SU-DHL-6 (cell line): ENCODE results near the gene BBLN.
A peak's percentile ranks its signal among the peaks of the same experiment; 100 is the strongest.

ENCODE experiments used
- H2AFZ ChIP-seq: fragments of 200-600 bp; sonication (generic); 2 replicates; pipeline ENCODE4 v1.6.1; 2014; ENCODE audit warnings: low read depth, mild to moderate bottlenecking, moderate library complexity, mixed read lengths, antibody characterized with exemption, low read length; ENCODE audit not compliant: severe bottlenecking
- H3F3A ChIP-seq: fragments of 200-600 bp; shearing (Covaris generic); 2 replicates; pipeline ENCODE4 v1.6.0; 2016; ENCODE audit warnings: antibody characterized with exemption, mild to moderate bottlenecking; ENCODE audit not compliant: insufficient read depth
- H3K27ac ChIP-seq: fragments of 200-600 bp; sonication (generic); 2 replicates; pipeline ENCODE4 v1.5.1; 2016; ENCODE audit warnings: low read depth, mild to moderate bottlenecking, low read length, moderate library complexity, mixed read lengths
- H3K27me3 ChIP-seq: fragments of 200-600 bp; sonication (generic), shearing (Covaris generic); 2 replicates; pipeline ENCODE4 v1.6.0; 2014; ENCODE audit warnings: mild to moderate bottlenecking, low read length
- H3K36me3 ChIP-seq: fragments of 200-600 bp; sonication (generic); 2 replicates; pipeline ENCODE4 v1.6.1; 2014; ENCODE audit warnings: mild to moderate bottlenecking, low read length, mixed read lengths
- H3K4me2 ChIP-seq: fragments of 300-600, 200-600 bp; shearing (Covaris generic), sonication (generic); 2 replicates; pipeline ENCODE4 v1.6.0; 2014; ENCODE audit warnings: low read length, low read depth, mild to moderate bottlenecking; ENCODE audit not compliant: poor library complexity, severe bottlenecking
- H3K4me3 ChIP-seq: fragments of 200-600 bp; sonication (generic); 2 replicates; pipeline ENCODE4 v1.5.1; 2014; ENCODE audit warnings: antibody characterized with exemption, low read length, mild to moderate bottlenecking, mixed read lengths; ENCODE audit not compliant: insufficient read depth, poor library complexity, severe bottlenecking
- H3K79me2 ChIP-seq: fragments of 200-600 bp; sonication (generic); 2 replicates; pipeline ENCODE4 v1.6.1; 2014; ENCODE audit warnings: mild to moderate bottlenecking, low read length, moderate library complexity; ENCODE audit not compliant: insufficient read depth
- H3K9ac ChIP-seq: fragments of 200-600 bp; sonication (generic); 2 replicates; pipeline ENCODE4 v1.7.0; 2014; ENCODE audit warnings: mild to moderate bottlenecking, low read length
- H3K9me2 ChIP-seq: fragments of 200-600 bp; sonication (generic); replicated peaks from 2 replicates; pipeline ENCODE4 v1.6.1; 2014; ENCODE audit warnings: low read length; ENCODE audit not compliant: insufficient read depth
- H3K9me3 ChIP-seq: fragments of 200-600 bp; sonication (generic); 2 replicates; pipeline ENCODE4 v1.6.1; 2014; ENCODE audit warnings: low read length, mixed read lengths; ENCODE audit not compliant: insufficient read depth
- H4K20me1 ChIP-seq: fragments of 200-600 bp; sonication (generic); 2 replicates; pipeline ENCODE4 v1.6.1; 2014; ENCODE audit warnings: low read depth, mild to moderate bottlenecking, antibody characterized with exemption, low read length, moderate library complexity, mixed read lengths
- CTCF ChIP-seq: fragments of 200-600 bp; sonication (generic); IDR thresholded peaks from one replicate; pipeline ENCODE4 v1.5.1; 2017; ENCODE audit warnings: antibody characterized with exemption, mild to moderate bottlenecking, low read length, moderate library complexity; ENCODE audit not compliant: insufficient read depth, poor library complexity, severe bottlenecking
- EZH2phosphoT487 ChIP-seq: fragments of 200-600 bp; sonication (generic), shearing (Covaris generic); conservative IDR thresholded peaks from 2 replicates; pipeline ENCODE4 v1.6.1; 2018; ENCODE audit warnings: mild to moderate bottlenecking, antibody characterized with exemption, low read length, moderate library complexity, mixed read lengths

The BBLN gene

GRCh38 chr9:128149001-128149701 lies 10.9 kb upstream of the BBLN start, which contains the start of gene LCN2:
TSS of gene LCN2 (plus strand) at chr9:128149453. CDS start at chr9:128149526, 73 bp downstream.
- no peaks in the 10 kb centered on the region for H3K36me3 ChIP-seq
- H3K9me3 ChIP-seq = no peaks in the 10 kb centered on the region
- H3K27me3 ChIP-seq = no peaks in the 10 kb centered on the region
- H4K20me1 ChIP-seq = no peaks in the 10 kb centered on the region
- H3K27ac ChIP-seq = no peak within 1 kb of the TSS
- H3K79me2 ChIP-seq = no peaks in the 10 kb centered on the region
- no peaks in the 10 kb centered on the region for H3K9me2 ChIP-seq
- H2AFZ ChIP-seq = no peak within 1 kb of the TSS
- H3K4me2 ChIP-seq = no peak within 1 kb of the TSS
- no peak within 1 kb of the TSS for H3K9ac ChIP-seq
- TF ChIP-seq CTCF (no peak), EZH2phosphoT487 (no peak)
- H3K4me3 ChIP-seq = no peak within 1 kb of the TSS
- no peaks in the 10 kb centered on the region for H3F3A ChIP-seq

- H3K27ac ChIP-seq = no peak overlapping the region
- no peaks in the 10 kb centered on the region for H3F3A ChIP-seq
- H3K4me3 ChIP-seq = no peak overlapping the region
- H3K4me2 ChIP-seq = no peak overlapping the region
- no peaks in the 10 kb centered on the region for H4K20me1 ChIP-seq
- H3K9me3 ChIP-seq = no peaks in the 10 kb centered on the region
- H3K9me2 ChIP-seq = no peaks in the 10 kb centered on the region
- H3K36me3 ChIP-seq = no peaks in the 10 kb centered on the region
- no peaks in the 10 kb centered on the region for H3K27me3 ChIP-seq
- TF ChIP-seq EZH2phosphoT487 = no peak
- no peak for TF ChIP-seq CTCF
- H3K9ac ChIP-seq = no peak overlapping the region
- H3K79me2 ChIP-seq = no peaks in the 10 kb centered on the region
- no peak overlapping the region for H2AFZ ChIP-seq
Observed at GRCh38 chr9:128149951-128150593, 10.0 kb upstream of the BBLN start.

GRCh38 chr9:128150594-128151308 lies 9.3 kb upstream of the BBLN start:
- Histone ChIP-seq H4K20me1 (no peaks in the 10 kb centered on the region), H3K4me3 (no peak overlapping the region), H3K9ac (no peak overlapping the region), H3K27me3 (no peaks in the 10 kb centered on the region), H3K36me3 (no peaks in the 10 kb centered on the region), H3K27ac (no peak overlapping the region), H3K79me2 (no peaks in the 10 kb centered on the region), H3K4me2 (no peak overlapping the region), H2AFZ (no peak overlapping the region), H3K9me3 (no peaks in the 10 kb centered on the region), H3F3A (no peaks in the 10 kb centered on the region), H3K9me2 (no peaks in the 10 kb centered on the region)
- TF ChIP-seq EZH2phosphoT487 = no peak
- peak; percentile 18 for TF ChIP-seq CTCF
